H1 (cell line): Measurements from ENCODE around the gene PCDH9. TPM values are rescaled to one million over a fixed set of nuclear protein-coding genes. Genes with fewer than 3 reads are reported as not detected.

ENCODE experiments used
- CTCF ChIA-PET: fragments of 300-600 bp; sonication (Branson Sonifier 250); formaldehyde crosslinking; loops from one replicate; lab custom pipeline; 2021; ENCODE audit not compliant: partially characterized antibody; lab: Charles Lee
- POLR2A ChIA-PET: fragments of 300-600 bp; sonication (Branson Sonifier 250); formaldehyde crosslinking; loops from one replicate; lab custom pipeline; 2021; ENCODE audit warnings: inconsistent platforms; ENCODE audit not compliant: partially characterized antibody; lab: Charles Lee
- DNase-seq, 2 experiments: peaks; one replicate each; pipeline versions ENCODE4 v3.0.0 to v3.0.0-alpha.2; 2010 to 2022; ENCODE audit warnings: low spot score in 2 of 2, low read depth in 1 of 2, mixed read lengths in 1 of 2
- FAIRE-seq: peaks from 2 replicates; lab custom pipeline; 2011; peaks lifted over from hg19 to GRCh38; lab: Jason Lieb, UNC
- H2AFZ ChIP-seq: 2 replicates; pipeline ENCODE4 v1.8.1; 2012; ENCODE audit warnings: low read length, inconsistent platforms
- H2AK5ac ChIP-seq: 2 replicates; pipeline ENCODE4 v1.6.1; 2013; ENCODE audit warnings: low read depth, low read length
- H2BK120ac ChIP-seq: replicated peaks from 2 replicates; pipeline ENCODE3; 2013; ENCODE audit warnings: low read depth, low read length, inconsistent platforms
- H2BK12ac ChIP-seq: 2 replicates; pipeline ENCODE4 v1.6.1; 2013; ENCODE audit warnings: low read depth, low read length
- H2BK15ac ChIP-seq: 2 replicates; pipeline ENCODE4 v1.6.1; 2013; ENCODE audit warnings: low read length
- H2BK20ac ChIP-seq: 2 replicates; pipeline ENCODE4 v1.6.1; 2013; ENCODE audit warnings: low read length
- H2BK5ac ChIP-seq: 2 replicates; pipeline ENCODE4 v1.6.1; 2013; ENCODE audit warnings: low read depth, low read length
- H3K14ac ChIP-seq: 2 replicates; pipeline ENCODE4 v1.6.1; 2013; ENCODE audit warnings: inconsistent platforms; ENCODE audit not compliant: insufficient read length
- H3K18ac ChIP-seq: 2 replicates; pipeline ENCODE4 v1.6.1; 2013; ENCODE audit warnings: low read length; ENCODE audit errors: extremely low read depth
- H3K23ac ChIP-seq: 2 replicates; pipeline ENCODE4 v1.6.1; 2013; ENCODE audit warnings: inconsistent platforms; ENCODE audit not compliant: insufficient read length
- H3K23me2 ChIP-seq: 2 replicates; pipeline ENCODE4 v1.6.1; 2013; ENCODE audit warnings: low read depth, low read length
- H3K27ac ChIP-seq: 2 replicates; pipeline ENCODE4 v1.6.1; 2011; ENCODE audit warnings: low read depth, low read length, inconsistent platforms
- H3K27me3 ChIP-seq, 4 experiments: replicated peaks in 1 of 4; 1 replicate in 1 of 4; 2 replicates in 3 of 4; pipeline versions ENCODE4 v1.6.1 to v1.8.1; 2011 to 2013; ENCODE audit warnings: low read length in 3 of 4, mild to moderate bottlenecking in 3 of 4, inconsistent platforms in 2 of 4, mixed read lengths in 2 of 4, moderate library complexity in 1 of 4; ENCODE audit not compliant: control insufficient read depth in 3 of 4, insufficient read depth in 3 of 4; ENCODE audit errors: extremely low read depth in 1 of 4
- H3K36me3 ChIP-seq, 4 experiments: 2 replicates each; pipeline versions ENCODE4 v1.6.1 to v1.8.1; 2011 to 2013; ENCODE audit warnings: mild to moderate bottlenecking in 4 of 4, low read length in 3 of 4, moderate library complexity in 2 of 4, control low read depth in 1 of 4, inconsistent platforms in 1 of 4; ENCODE audit not compliant: insufficient read depth in 4 of 4, control insufficient read depth in 2 of 4
- H3K4ac ChIP-seq: replicated peaks from 2 replicates; pipeline ENCODE3; 2013; ENCODE audit warnings: low read length, low read depth, mixed read lengths, inconsistent platforms; ENCODE audit not compliant: insufficient read length
- H3K4me1 ChIP-seq, 4 experiments: replicated peaks in 1 of 4; 1 replicate in 1 of 4; 2 replicates in 3 of 4; pipeline versions ENCODE4 v1.6.1 to v1.8.1; 2011 to 2013; ENCODE audit warnings: low read length in 3 of 4, inconsistent platforms in 2 of 4, mixed read lengths in 1 of 4; ENCODE audit not compliant: insufficient read depth in 4 of 4, control insufficient read depth in 3 of 4
- H3K4me2 ChIP-seq, 2 experiments: 2 replicates each; pipeline versions ENCODE4 v1.6.1 to v1.8.1; 2011 to 2013; ENCODE audit warnings: low read depth in 2 of 2, low read length in 2 of 2, control low read depth in 1 of 2, inconsistent platforms in 1 of 2, mild to moderate bottlenecking in 1 of 2; ENCODE audit not compliant: insufficient read depth in 1 of 2
- H3K4me3 ChIP-seq, 4 experiments: fragments of 200-600, 300-600 bp in 1 of 4; sonication (generic), shearing (Covaris generic), sonication (Bioruptor Twin) in 1 of 4; 2 replicates each; pipeline versions ENCODE4 v1.5.1 to v1.8.1; 2011 to 2016; ENCODE audit warnings: low read length in 4 of 4, low read depth in 3 of 4, control low read depth in 2 of 4, inconsistent platforms in 2 of 4, mild to moderate bottlenecking in 2 of 4, mixed read lengths in 1 of 4, moderate library complexity in 1 of 4; ENCODE audit not compliant: insufficient read depth in 2 of 4; ENCODE audit errors: extremely low read depth in 1 of 4
- H3K56ac ChIP-seq: replicated peaks from 2 replicates; pipeline ENCODE3; 2013; ENCODE audit warnings: low read depth, mild to moderate bottlenecking, mixed read lengths, low read length, inconsistent platforms; ENCODE audit not compliant: insufficient read length
- H3K79me1 ChIP-seq: 2 replicates; pipeline ENCODE4 v1.6.1; 2013; ENCODE audit warnings: low read depth, low read length, control low read depth
- H3K79me2 ChIP-seq, 2 experiments: 2 replicates each; pipeline versions ENCODE4 v1.6.1 to v1.8.1; 2012 to 2013; ENCODE audit warnings: low read length in 2 of 2, mild to moderate bottlenecking in 2 of 2, inconsistent platforms in 1 of 2; ENCODE audit not compliant: insufficient read depth in 2 of 2, control insufficient read depth in 1 of 2
- H3K9ac ChIP-seq, 4 experiments: replicated peaks in 1 of 4; 1 replicate in 1 of 4; 2 replicates in 3 of 4; pipeline versions ENCODE4 v1.6.1 to v1.8.1; 2011 to 2013; ENCODE audit warnings: low read depth in 3 of 4, low read length in 3 of 4, control low read depth in 2 of 4, mild to moderate bottlenecking in 2 of 4, moderate library complexity in 2 of 4, inconsistent platforms in 1 of 4; ENCODE audit errors: extremely low read depth in 1 of 4
- H3K9me3 ChIP-seq, 2 experiments: 2 replicates each; pipeline versions ENCODE4 v1.6.1 to v1.8.1; 2012 to 2013; ENCODE audit warnings: mild to moderate bottlenecking in 2 of 2, moderate library complexity in 2 of 2, control low read depth in 1 of 2, inconsistent platforms in 1 of 2, low read depth in 1 of 2, low read length in 1 of 2, mixed read lengths in 1 of 2; ENCODE audit not compliant: insufficient read depth in 2 of 2
- H4K20me1 ChIP-seq, 2 experiments: replicated peaks in 1 of 2; 2 replicates each; pipeline versions ENCODE3 to v1.8.1; 2011 to 2013; ENCODE audit warnings: inconsistent platforms in 2 of 2, low read length in 2 of 2, mild to moderate bottlenecking in 1 of 2; ENCODE audit not compliant: insufficient read depth in 2 of 2, control insufficient read depth in 1 of 2
- H4K5ac ChIP-seq: 2 replicates; pipeline ENCODE4 v1.6.1; 2013; ENCODE audit warnings: low read length, low read depth, mixed read lengths, inconsistent platforms; ENCODE audit not compliant: insufficient read length
- H4K8ac ChIP-seq: 2 replicates; pipeline ENCODE4 v1.8.0; 2013; ENCODE audit warnings: mild to moderate bottlenecking, moderate library complexity, low read length, inconsistent platforms; ENCODE audit not compliant: insufficient read depth; ENCODE audit errors: extremely low read depth
- H4K91ac ChIP-seq: replicated peaks from 2 replicates; pipeline ENCODE3; 2013; ENCODE audit warnings: low read length, mixed read lengths, inconsistent platforms; ENCODE audit not compliant: insufficient read length
- ASH2L ChIP-seq: fragments of 200-600, 300-600 bp; sonication (generic); IDR thresholded peaks from one replicate; pipeline ENCODE4 v1.7.1; 2017; ENCODE audit warnings: low read length
- CEBPB ChIP-seq: IDR thresholded peaks from 2 replicates; pipeline ENCODE4 v1.6.1; 2012; ENCODE audit warnings: low read depth, low read length
- GTF2F1 ChIP-seq: IDR thresholded peaks from 2 replicates; pipeline ENCODE4 v1.6.1; 2012; ENCODE audit warnings: low read depth, low read length, improper control_type of control experiment, borderline replicate concordance
- MAFK ChIP-seq: IDR thresholded peaks from 2 replicates; pipeline ENCODE4 v1.6.1; 2012; ENCODE audit warnings: low read depth, mild to moderate bottlenecking, improper control_type of control experiment, low read length
- POU5F1 ChIP-seq: IDR thresholded peaks from 2 replicates; pipeline ENCODE4 v1.6.1; 2011; ENCODE audit warnings: low read depth, mild to moderate bottlenecking, low read length, moderate library complexity
- RFX5 ChIP-seq: IDR thresholded peaks from 2 replicates; pipeline ENCODE4 v1.6.1; 2011; ENCODE audit warnings: low read depth, low read length, improper control_type of control experiment, borderline replicate concordance
- RNF2 ChIP-seq: fragments of 200-900, 300-1000 bp; sonication (generic); IDR thresholded peaks from 2 replicates; pipeline ENCODE4 v1.7.1; 2016; ENCODE audit warnings: borderline replicate concordance, low read depth, mild to moderate bottlenecking, antibody characterized with exemption, low read length; ENCODE audit not compliant: poor library complexity, severe bottlenecking; ENCODE audit errors: missing control alignments
- SAP30 ChIP-seq: fragments of 300-600 bp; sonication (generic); IDR thresholded peaks from 2 replicates; pipeline ENCODE4 v1.7.1; 2012; ENCODE audit warnings: low read length, moderate library complexity, mild to moderate bottlenecking, inconsistent platforms; ENCODE audit not compliant: insufficient read depth, insufficient replicate concordance
- SIN3A ChIP-seq, 2 experiments: IDR thresholded peaks in 1 of 2; conservative IDR thresholded peaks in 1 of 2; 2 replicates each; pipeline ENCODE4 v1.6.1; 2011 to 2012; ENCODE audit warnings: low read length in 2 of 2, improper control_type of control experiment in 1 of 2, low read depth in 1 of 2, mild to moderate bottlenecking in 1 of 2
- TBP ChIP-seq: IDR thresholded peaks from 2 replicates; pipeline ENCODE4 v1.6.1; 2011; ENCODE audit warnings: low read depth, low read length, improper control_type of control experiment
- USF2 ChIP-seq: IDR thresholded peaks from 2 replicates; pipeline ENCODE4 v1.6.1; 2011; ENCODE audit warnings: low read length, improper control_type of control experiment
- WGBS, 2 experiments: shearing (Covaris generic) in 1 of 2; methylation state at CpG; one replicate each; pipeline versions ENCODE4 v1.1.6 to v1.1.7; 2013 to 2015; ENCODE audit warnings: low lambda C conversion rate in 2 of 2, mixed read lengths in 2 of 2, inconsistent platforms in 1 of 2, low coverage in 1 of 2, missing lambda C conversion rate in 1 of 2; ENCODE audit not compliant: insufficient replicate concordance in 2 of 2, insufficient coverage in 1 of 2, insufficient read length in 1 of 2; ENCODE audit errors: extremely low coverage in 1 of 2, missing lambda C conversion rate in 1 of 2; 5-methylcytosine and 5-hydroxymethylcytosine counted together
- polyA plus RNA-seq, 7 experiments: library from polyadenylated mRNA; depleted of rRNA in 3 of 7; stranded (reverse) in 5 of 7; unstranded in 2 of 7; fragments of >200 nt in 5 of 7; fragments of 200-250 nt in 2 of 7; gene quantifications; 1 replicate in 5 of 7; 2 replicates in 1 of 7; 4 replicates in 1 of 7; pipeline versions ENCODE4 v1.2.1 to v1.2.3, GENCODE V29; 2011 to 2013; ENCODE audit warnings: missing spikeins in 2 of 7, mixed read lengths in 2 of 7
- total RNA-seq: library from RNA; stranded (reverse); fragmentation: NEBNext Ultra II Directional; extraction: Animal tissue kit (Norgen Biotek cat#: 25700); gene quantifications from 2 replicates; pipeline ENCODE4 v1.2.1, GENCODE V29; 2021
- TF ChIP-seq, protein P1 (sequence below): IDR thresholded peaks from 2 replicates; pipeline ENCODE4 v1.6.1; 2012; ENCODE audit warnings: inconsistent platforms

PCDH9 gene
- total and polyA plus RNA-seq, 2 of the 8 experiments (the other 6 are each of a cell fraction or from before 2014, with no cell fraction given) = 0.12 to 0.60 TPM

- no peak overlapping the region for H4K5ac ChIP-seq
- H3K79me2 ChIP-seq = no peaks in the 10 kb centered on the region
- no peak overlapping the region for H3K18ac ChIP-seq
- no peak overlapping the region for H3K9ac ChIP-seq
- H2AFZ ChIP-seq = no peak overlapping the region
- ChIA-PET POLR2A (no interaction called here), CTCF (interaction anchor here (0.6 kb wide), 1 partner anchor 302 kb away, joined by 4 read pairs; no protein-coding TSS in a partner anchor)
- no peak overlapping the region for H2BK5ac ChIP-seq
- no peak overlapping the region for H3K27ac ChIP-seq
- no peaks in the 10 kb centered on the region for H3K9me3 ChIP-seq
- H2BK20ac ChIP-seq = no peak overlapping the region
- no peaks in the 10 kb centered on the region for H3K36me3 ChIP-seq
- no peak overlapping the region for H3K4me2 ChIP-seq
- no peaks in the 10 kb centered on the region for H3K79me1 ChIP-seq
- no peaks in the 10 kb centered on the region for H3K27me3 ChIP-seq
- 88% methylated on average over 3 of the region's 3 CpGs; no CpG with 5 or more reads in 1 of the 2 experiments for WGBS, 2 experiments
- H3K4ac ChIP-seq = no peak overlapping the region
- H3K14ac ChIP-seq = no peak overlapping the region
- no peak overlapping the region for H2AK5ac ChIP-seq
- H4K91ac ChIP-seq = no peak overlapping the region
- no peak overlapping the region for H3K4me3 ChIP-seq
- H3K23ac ChIP-seq = no peak overlapping the region
- H3K4me1 ChIP-seq = peaks cover 0 to 15% (median 8%) of the 10 kb centered on the region in 4 experiments; a peak in 3 of 7 replicates
- no peaks in the 10 kb centered on the region for H3K23me2 ChIP-seq
- no peak overlapping the region for H4K8ac ChIP-seq
- H2BK120ac ChIP-seq = no peak overlapping the region
- no peak for DNase-seq
- H2BK15ac ChIP-seq = no peak overlapping the region
- FAIRE-seq = no peak
- no peak overlapping the region for H2BK12ac ChIP-seq
- no peaks in the 10 kb centered on the region for H4K20me1 ChIP-seq
- no peak overlapping the region for H3K56ac ChIP-seq
- TF ChIP-seq SAP30 (no peak), CEBPB (no peak), TBP (no peak), ASH2L (no peak), MAFK (no peak), USF2 (no peak), GTF2F1 (no peak), RNF2 (no peak), POU5F1 (no peak), SIN3A (conservative IDR thresholded peaks at IDR 0.05 in 1 of 2, IDR thresholded peaks at IDR 0.05 in 1 of 2; ENCODE audit: low read depth in 1 of 2, low read length in 2 of 2) (no peak), RFX5 (no peak)
- TF ChIP-seq, protein P1, sequence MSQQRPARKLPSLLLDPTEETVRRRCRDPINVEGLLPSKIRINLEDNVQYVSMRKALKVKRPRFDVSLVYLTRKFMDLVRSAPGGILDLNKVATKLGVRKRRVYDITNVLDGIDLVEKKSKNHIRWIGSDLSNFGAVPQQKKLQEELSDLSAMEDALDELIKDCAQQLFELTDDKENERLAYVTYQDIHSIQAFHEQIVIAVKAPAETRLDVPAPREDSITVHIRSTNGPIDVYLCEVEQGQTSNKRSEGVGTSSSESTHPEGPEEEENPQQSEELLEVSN = no peak
Measured at GRCh38 chr13:66532146-66532545, 698.0 kb downstream of the PCDH9 start.
